CD8-positive, alpha-beta memory T cell (primary cell): Measurements from ENCODE around the gene CAPS. TPM values are rescaled to one million over a fixed set of nuclear protein-coding genes. Genes with fewer than 3 reads are reported as not detected.
A peak's percentile ranks its signal among the peaks of the same experiment; 100 is the strongest.

Experiments used
- CTCF ChIA-PET: fragments of 350-600 bp; sonication (Branson Sonifier 250); formaldehyde crosslinking; loops from one replicate; lab custom pipeline; 2021; ENCODE audit warnings: antibody characterized with exemption; lab: Charles Lee
- POLR2A ChIA-PET: fragments of 350-600 bp; sonication (Branson Sonifier 250); formaldehyde crosslinking; loops from one replicate; lab custom pipeline; 2021; ENCODE audit warnings: antibody characterized with exemption; lab: Charles Lee
- DNase-seq, 5 donors: peaks; one replicate each; pipeline versions ENCODE4 v3.0.0 to v3.0.0-alpha.2; 2020 to 2022; ENCODE audit warnings: mixed read lengths in 1 of 5
- H3K27ac ChIP-seq: one replicate; pipeline ENCODE4 v1.7.0; 2013; ENCODE audit warnings: low read depth, mild to moderate bottlenecking, low read length, moderate library complexity
- H3K27me3 ChIP-seq: 2 replicates; pipeline ENCODE4 v1.7.0; 2013; ENCODE audit warnings: low read length, mild to moderate bottlenecking; ENCODE audit not compliant: insufficient read depth, poor library complexity, severe bottlenecking
- H3K36me3 ChIP-seq: 2 replicates; pipeline ENCODE4 v1.7.0; 2013; ENCODE audit warnings: mild to moderate bottlenecking, low read length, moderate library complexity; ENCODE audit not compliant: insufficient read depth
- H3K4me1 ChIP-seq: 2 replicates; pipeline ENCODE4 v1.7.0; 2013; ENCODE audit warnings: mild to moderate bottlenecking, low read length, moderate library complexity; ENCODE audit not compliant: insufficient read depth
- H3K4me3 ChIP-seq: 2 replicates; pipeline ENCODE4 v1.7.0; 2013; ENCODE audit warnings: mild to moderate bottlenecking, low read length
- H3K9me3 ChIP-seq: 2 replicates; pipeline ENCODE4 v1.7.0; 2013; ENCODE audit warnings: mild to moderate bottlenecking, low read length
- H3K27ac Mint-ChIP-seq, 8 donors: one replicate each; pipeline ENCODE4 v1.8.0; 2020 to 2021; ENCODE audit warnings: mixed read lengths in 8 of 8, mild to moderate bottlenecking in 6 of 8, inconsistent platforms in 3 of 8, moderate library complexity in 3 of 8
- H3K27me3 Mint-ChIP-seq, 2 donors: one replicate each; pipeline ENCODE4 v1.8.0; 2020 to 2021; ENCODE audit warnings: mixed read lengths in 2 of 2, mild to moderate bottlenecking in 1 of 2, moderate library complexity in 1 of 2
- H3K36me3 Mint-ChIP-seq, 3 donors: one replicate each; pipeline ENCODE4 v1.8.0; 2020 to 2021; ENCODE audit warnings: mixed read lengths in 3 of 3, inconsistent platforms in 1 of 3, mild to moderate bottlenecking in 1 of 3
- H3K4me1 Mint-ChIP-seq, 3 donors: one replicate each; pipeline ENCODE4 v1.8.0; 2020 to 2021; ENCODE audit warnings: mixed read lengths in 3 of 3, inconsistent platforms in 1 of 3, mild to moderate bottlenecking in 1 of 3
- H3K4me3 Mint-ChIP-seq, 7 donors: one replicate each; pipeline ENCODE4 v1.8.0; 2020 to 2021; ENCODE audit warnings: mixed read lengths in 7 of 7, mild to moderate bottlenecking in 6 of 7, moderate library complexity in 4 of 7, inconsistent platforms in 2 of 7
- H3K9me3 Mint-ChIP-seq, 5 donors: one replicate each; pipeline ENCODE4 v1.8.0; 2020 to 2022; ENCODE audit warnings: mixed read lengths in 5 of 5, mild to moderate bottlenecking in 3 of 5, moderate library complexity in 2 of 5, inconsistent platforms in 1 of 5
- polyA plus RNA-seq: library from polyadenylated mRNA; unstranded; fragments of 300-500 nt; fragmentation: Illumina TruSeq; gene quantifications from one replicate; pipeline ENCODE4 v1.2.3, GENCODE V29; 2021
- total RNA-seq, 2 experiments: library from RNA; stranded (reverse); gene quantifications; one replicate each; pipeline ENCODE4 v1.2.3, GENCODE V29; 2021

CAPS gene
- total and polyA plus RNA-seq, 3 experiments from 2014 or later, result 2.7 to 7.3 (median 5.3) TPM

DNA sequence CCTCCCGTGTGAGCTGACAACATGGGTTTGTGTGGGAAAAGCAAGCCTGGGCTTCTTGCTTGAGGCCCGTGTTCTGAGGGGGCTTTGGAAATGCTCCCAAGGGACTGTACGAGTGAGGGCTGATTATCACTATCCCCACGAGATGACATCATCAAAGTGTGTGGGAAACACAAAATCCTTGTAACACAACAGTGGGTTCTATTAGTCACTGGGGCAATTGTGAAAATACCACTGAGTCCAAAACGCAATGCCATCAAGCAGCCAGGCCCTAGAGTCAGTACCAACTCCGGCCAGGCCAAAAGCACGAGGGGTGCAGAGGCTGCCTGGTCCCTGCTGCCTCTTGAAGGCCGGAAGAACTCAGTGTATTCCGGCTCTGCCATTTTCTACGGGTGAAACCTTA is 29.6 kb downstream of the CAPS start:
- peak overlapping the region in 2 of 8 donors; percentile 47 to 81 for H3K27ac Mint-ChIP-seq
- DNase-seq, result no peak
- CTCF ChIA-PET, result no interaction called here

DNA sequence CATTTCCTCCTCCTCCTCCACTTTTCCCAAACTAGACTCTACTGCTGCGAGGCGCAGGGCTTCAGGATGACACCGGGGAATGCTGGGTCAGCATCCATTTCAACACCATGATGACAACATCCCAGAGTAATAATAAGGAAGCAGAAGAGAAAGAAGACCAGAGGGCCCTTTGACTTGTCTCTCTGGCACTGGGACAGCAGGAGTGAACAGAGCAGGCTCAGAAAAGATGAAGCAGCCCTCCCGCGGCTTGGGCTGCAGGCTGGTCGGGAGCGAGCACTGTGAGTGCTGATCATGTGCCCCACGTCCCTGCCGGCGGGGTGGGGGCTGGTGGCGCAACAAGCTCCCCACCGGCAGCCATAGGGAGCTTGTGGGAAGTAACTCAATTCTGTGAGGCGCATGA is 33.4 kb downstream of the CAPS start:
- Histone ChIP-seq H3K27me3 (no peaks in the 10 kb centered on the region), H3K4me1 (peaks cover 65% of the 10 kb centered on the region), H3K27ac (no peak overlapping the region), H3K9me3 (no peaks in the 10 kb centered on the region), H3K4me3 (no peak overlapping the region), H3K36me3 (peaks cover 6% of the 10 kb centered on the region)
- Mint-ChIP-seq H3K27ac (peak overlapping the region in 7 of 8 donors; percentile 68 to 88 (median 83)), H3K4me1 (peaks cover 67 to 86% (median 70%) of the 10 kb centered on the region in 3 donors), H3K4me3 (peak overlapping the region in 2 of 7 donors; percentile 37 to 59), H3K36me3 (peaks cover 3 to 49% (median 5%) of the 10 kb centered on the region in 3 donors), H3K9me3 (no peaks in the 10 kb centered on the region), H3K27me3 (peaks cover 0 to 1% of the 10 kb centered on the region in 2 donors)
- CTCF ChIA-PET, result interaction anchor here (3.8 kb wide), 1 partner anchor 20 kb away, joined by 13 read pairs; no protein-coding TSS in a partner anchor
- no peak for DNase-seq
- POLR2A ChIA-PET, result no interaction called here

More for the DNA sequence above, 29.6 kb downstream of the CAPS start:
- Histone ChIP-seq H3K9me3 (no peaks in the 10 kb centered on the region), H3K4me3 (no peak overlapping the region), H3K27me3 (no peaks in the 10 kb centered on the region), H3K36me3 (peaks cover 26% of the 10 kb centered on the region), H3K4me1 (peaks cover 27% of the 10 kb centered on the region), H3K27ac (no peak overlapping the region)
- Mint-ChIP-seq H3K9me3 (no peaks in the 10 kb centered on the region), H3K4me3 (no peak overlapping the region), H3K27me3 (no peaks in the 10 kb centered on the region), H3K4me1 (peaks cover 32 to 51% (median 34%) of the 10 kb centered on the region in 3 donors), H3K36me3 (peaks cover 5 to 64% (median 5%) of the 10 kb centered on the region in 3 donors)
- POLR2A ChIA-PET, result no interaction called here

DNA sequence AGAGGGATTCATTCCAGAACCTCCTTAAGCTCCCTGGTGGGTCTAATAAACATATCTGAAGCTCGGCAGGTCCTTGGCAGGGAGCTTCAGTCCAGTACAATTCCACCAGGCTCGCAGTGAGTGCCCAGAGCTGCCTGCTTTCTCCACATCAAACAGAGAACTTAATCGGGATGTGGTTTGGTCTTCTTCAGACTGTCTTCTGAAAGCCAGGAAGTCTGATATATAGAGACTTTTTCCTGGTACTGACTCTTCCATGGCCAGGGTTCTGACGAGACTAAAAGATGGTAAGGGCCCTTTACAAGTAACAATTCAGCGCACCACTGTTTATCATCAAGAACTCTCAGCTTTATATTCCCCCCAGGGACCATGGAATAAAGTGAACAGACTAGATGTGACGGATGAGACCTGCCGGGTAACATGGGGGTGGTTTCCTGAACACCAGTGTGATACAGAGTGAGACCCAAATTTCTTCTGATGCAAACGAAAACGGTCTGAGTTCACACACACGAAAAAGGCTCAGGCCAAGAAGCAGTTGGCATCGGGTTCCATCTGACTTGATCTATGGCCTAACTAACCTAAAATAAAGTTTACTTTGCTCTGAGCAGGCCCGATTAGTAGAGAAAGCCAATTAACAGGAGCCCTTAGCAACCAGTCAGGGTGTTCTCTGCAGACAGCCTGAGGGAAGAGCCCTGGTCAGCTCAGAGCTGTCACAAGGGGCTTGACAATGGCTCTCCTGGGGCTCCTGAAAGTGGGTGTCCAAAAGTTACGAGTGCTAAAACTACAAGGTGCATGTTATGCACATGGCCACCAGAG is 34.9 kb downstream of the CAPS start:
- Mint-ChIP-seq H3K4me1 (peaks cover 80 to 90% (median 85%) of the 10 kb centered on the region in 3 donors), H3K27me3 (peaks cover 0 to 1% of the 10 kb centered on the region in 2 donors), H3K27ac (peak overlapping the region; percentile 62 to 98 (median 94)), H3K36me3 (peaks cover 3 to 43% (median 5%) of the 10 kb centered on the region in 3 donors), H3K4me3 (peak overlapping the region; percentile 9 to 76 (median 74)), H3K9me3 (no peaks in the 10 kb centered on the region)
- no peaks in the 10 kb centered on the region for H3K9me3 ChIP-seq
- no peak for DNase-seq
- no peaks in the 10 kb centered on the region for H3K27me3 ChIP-seq
- POLR2A ChIA-PET, result interaction anchor here (2.2 kb wide), 1 partner anchor 13 kb away, joined by 5 read pairs; no protein-coding TSS in a partner anchor
- peaks cover 6% of the 10 kb centered on the region for H3K36me3 ChIP-seq
- peaks cover 80% of the 10 kb centered on the region for H3K4me1 ChIP-seq
- CTCF ChIA-PET, result interaction anchor here (0.9 to 3.8 kb wide), 4 partner anchors 13 to 26 kb away, joined by 3 to 13 read pairs (median 4); no protein-coding TSS in a partner anchor
- peak overlapping the region; percentile 39 for H3K4me3 ChIP-seq
- peak overlapping the region; percentile 13 for H3K27ac ChIP-seq

DNA sequence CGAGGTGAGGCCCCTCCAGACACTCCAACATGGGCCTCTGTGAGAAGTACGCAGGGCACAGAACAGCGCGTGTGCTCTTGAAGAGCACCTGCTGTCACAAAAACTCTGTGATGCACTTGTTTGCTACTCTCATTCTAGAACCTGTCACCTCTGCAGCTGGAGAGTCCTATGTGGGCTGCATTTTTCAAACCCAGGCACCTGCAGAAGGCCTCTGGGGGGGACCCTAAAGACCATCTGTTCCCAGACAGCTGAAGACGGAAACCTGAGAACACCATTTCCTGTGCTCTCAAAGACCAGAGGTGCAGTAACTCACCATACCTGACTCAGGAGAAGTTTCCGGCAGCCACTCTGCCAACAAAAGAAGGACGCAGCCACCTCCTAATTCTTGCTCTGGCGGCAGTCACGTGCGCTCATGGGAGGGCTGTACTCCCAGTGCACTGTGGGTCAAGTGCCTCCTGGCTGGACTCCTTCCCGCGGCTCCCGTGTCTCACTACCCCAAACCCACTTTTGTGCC is 35.8 kb downstream of the CAPS start:
- H3K27ac Mint-ChIP-seq, result peak overlapping the region; percentile 62 to 96 (median 94)
- H3K9me3 ChIP-seq, result no peaks in the 10 kb centered on the region
- peaks cover 3% of the 10 kb centered on the region for H3K36me3 ChIP-seq
- ChIA-PET CTCF (interaction anchor here (1.5 to 3.8 kb wide), 2 partner anchors 18 to 146 kb away, joined by 4 to 13 read pairs; no protein-coding TSS in a partner anchor), POLR2A (interaction anchor here (1.0 to 2.2 kb wide), 2 partner anchors 12 to 46 kb away, joined by 3 to 5 read pairs; no protein-coding TSS in a partner anchor)
- no peaks in the 10 kb centered on the region for H3K9me3 Mint-ChIP-seq
- H3K4me1 Mint-ChIP-seq, result peaks cover 83 to 92% (median 89%) of the 10 kb centered on the region in 3 donors
- H3K36me3 Mint-ChIP-seq, result peaks cover 3 to 42% (median 5%) of the 10 kb centered on the region in 3 donors
- H3K4me3 Mint-ChIP-seq, result peak overlapping the region; percentile 13 to 76 (median 71)
- no peaks in the 10 kb centered on the region for H3K27me3 ChIP-seq
- peak in 2 of 5 donors; percentile 21 to 59 for DNase-seq
- H3K4me1 ChIP-seq, result peaks cover 89% of the 10 kb centered on the region
- peak overlapping the region; percentile 39 for H3K4me3 ChIP-seq
- peaks cover 0 to 1% of the 10 kb centered on the region in 2 donors for H3K27me3 Mint-ChIP-seq
- H3K27ac ChIP-seq, result no peak overlapping the region

DNA sequence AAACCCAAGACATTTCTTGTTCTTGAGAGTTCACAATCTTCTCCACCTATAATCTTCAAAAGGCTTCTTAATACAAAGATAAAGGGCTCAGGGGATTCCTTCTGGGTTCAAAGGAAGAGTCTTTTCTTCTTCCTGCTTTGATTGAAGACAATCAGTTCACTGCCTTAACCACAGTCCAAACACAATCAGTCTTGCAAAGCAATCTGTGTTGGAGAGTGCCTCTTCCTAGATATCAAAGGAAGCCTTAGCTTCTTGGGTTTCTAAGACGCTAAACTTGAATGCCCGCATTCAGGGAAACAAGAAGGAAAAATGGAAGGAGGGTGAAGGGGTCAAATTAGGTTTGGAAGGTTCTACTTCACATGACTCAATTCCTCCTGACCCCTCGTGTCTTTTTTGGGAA is 36.7 kb downstream of the CAPS start:
- no peak overlapping the region for H3K27ac ChIP-seq

DNA sequence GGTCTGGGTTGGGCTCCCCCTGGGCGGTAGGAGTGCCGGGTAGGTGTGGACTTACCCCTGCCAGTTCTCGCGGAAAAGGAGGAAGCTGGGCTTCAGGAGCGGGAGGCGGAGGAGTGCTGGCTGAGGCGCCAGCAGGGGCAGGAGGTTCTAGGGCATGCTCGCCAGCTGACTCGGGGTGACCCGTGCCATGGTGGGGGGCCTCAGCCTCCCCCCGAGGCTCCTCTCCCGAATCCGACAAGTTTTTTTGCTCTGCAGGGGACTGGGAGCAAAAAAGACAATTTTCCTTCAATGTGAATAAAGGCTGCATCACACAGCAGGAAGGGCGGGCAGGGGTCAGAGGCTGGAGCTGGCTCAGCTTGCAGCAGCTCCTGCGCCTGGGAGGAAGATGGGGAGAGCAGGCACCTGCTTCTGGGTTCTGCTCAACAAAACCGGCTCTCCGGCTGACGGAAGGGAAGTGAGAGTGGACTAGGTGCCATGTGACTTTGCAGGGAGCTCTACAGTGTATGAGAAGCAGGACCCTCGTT is 37.3 kb downstream of the CAPS start:
- H3K36me3 ChIP-seq, result no peaks in the 10 kb centered on the region
- peaks cover 0 to 31% (median 0%) of the 10 kb centered on the region in 3 donors for H3K36me3 Mint-ChIP-seq
- no peaks in the 10 kb centered on the region for H3K9me3 ChIP-seq

More for the DNA sequence above, 36.7 kb downstream of the CAPS start:
- Histone ChIP-seq H3K4me1 (peaks cover 92% of the 10 kb centered on the region), H3K27me3 (no peaks in the 10 kb centered on the region), H3K9me3 (no peaks in the 10 kb centered on the region), H3K36me3 (no peaks in the 10 kb centered on the region), H3K4me3 (peak overlapping the region; percentile 39)
- ChIA-PET POLR2A (interaction anchor here (1.0 kb wide), 1 partner anchor 46 kb away, joined by 3 read pairs; no protein-coding TSS in a partner anchor), CTCF (interaction anchor here (1.5 to 5.0 kb wide), 2 partner anchors 17 to 147 kb away, joined by 4 to 31 read pairs; no protein-coding TSS in a partner anchor)
- Mint-ChIP-seq H3K4me1 (peaks cover 83 to 92% (median 85%) of the 10 kb centered on the region in 3 donors), H3K36me3 (peaks cover 0 to 34% (median 0%) of the 10 kb centered on the region in 3 donors), H3K9me3 (no peaks in the 10 kb centered on the region), H3K27me3 (peaks cover 0 to 1% of the 10 kb centered on the region in 2 donors), H3K27ac (peak overlapping the region; percentile 59 to 96 (median 91)), H3K4me3 (peak overlapping the region in 5 of 7 donors; percentile 6 to 76 (median 26))
- no peak for DNase-seq

More for the DNA sequence above, 37.3 kb downstream of the CAPS start:
- H3K4me3 ChIP-seq, result no peak overlapping the region
- H3K9me3 Mint-ChIP-seq, result no peaks in the 10 kb centered on the region
- peak overlapping the region in 2 of 7 donors; percentile 13 to 29 for H3K4me3 Mint-ChIP-seq
- ChIA-PET CTCF (interaction anchor here (0.7 to 5.0 kb wide), 5 partner anchors 11 to 147 kb away, joined by 3 to 31 read pairs (median 3); no protein-coding TSS in a partner anchor), POLR2A (interaction anchor here (0.6 kb wide), 1 partner anchor 30 kb away, joined by 3 read pairs; no protein-coding TSS in a partner anchor)
- no peak for DNase-seq
- H3K4me1 ChIP-seq, result peaks cover 91% of the 10 kb centered on the region
- no peak overlapping the region for H3K27ac ChIP-seq
- H3K4me1 Mint-ChIP-seq, result peaks cover 82 to 91% (median 85%) of the 10 kb centered on the region in 3 donors
- H3K27ac Mint-ChIP-seq, result peak overlapping the region in 7 of 8 donors; percentile 36 to 88 (median 82)
- no peaks in the 10 kb centered on the region for H3K27me3 ChIP-seq
- H3K27me3 Mint-ChIP-seq, result peaks cover 0 to 1% of the 10 kb centered on the region in 2 donors
